ENCODE results near the gene ALOX15. TPM values are rescaled to one million over a fixed set of nuclear protein-coding genes. Genes with fewer than 3 reads are reported as not detected.
"Not testable (repeated sequence)": the region's sequence is repeated elsewhere in the genome, so short reads cannot be mapped to it uniquely, and the experiment has no call there.

Gene ALOX15
- total and polyA plus RNA-seq, 10 of the 15 experiments (the other 5 are each of a cell fraction or from before 2014, with no cell fraction given): 0.05 to 1.0 (median 0.24) TPM

GRCh38 chr17:4638766-4639165 is 2.7 kb downstream of the ALOX15 start:
- SMC1A ChIA-PET (ENCODE audit: uncharacterized antibody, unreplicated experiment); ATAC-seq; H3K36me3 ChIP-seq (ENCODE audit: control insufficient read depth in 2 of 2, insufficient read depth in 2 of 2, low read length in 1 of 2); H2AFZ ChIP-seq (ENCODE audit: control insufficient read depth, low read depth, low read length); H3K9me3 ChIP-seq (replicated peaks; ENCODE audit: control insufficient read depth, insufficient read depth, low read length); intact Hi-C loops (cut with micrococcal nuclease; ENCODE audit: unreplicated experiment); H4K20me1 ChIP-seq (ENCODE audit: control insufficient read depth, insufficient read depth); H3K9ac ChIP-seq (ENCODE audit: control insufficient read depth, insufficient read depth, low read length); H3K27ac ChIP-seq (ENCODE audit: control insufficient read depth, insufficient read depth); POLR2A ChIA-PET; in situ Hi-C loops (cut with MboI); RAD21 ChIA-PET (ENCODE audit: unreplicated experiment); BruUV-seq (replicated peaks); CTCF ChIA-PET; H3K79me2 ChIP-seq (ENCODE audit: control insufficient read depth, insufficient read depth, low read length); FAIRE-seq; DNase-seq (ENCODE audit: low read depth, low spot score); H3K4me3 ChIP-seq; H3K4me2 ChIP-seq (ENCODE audit: control insufficient read depth, insufficient read depth): not testable (repeated sequence)
- Histone ChIP-seq H3K4me1 (ENCODE audit: control insufficient read depth, insufficient read depth, low read length) (peaks cover 22% of the 10 kb centered on the region), H3K27me3 (replicated peaks in 1 of 2; ENCODE audit: control insufficient read depth in 2 of 2, insufficient read depth in 2 of 2, low read length in 1 of 2) (peaks cover 10 to 15% of the 10 kb centered on the region in 2 experiments; a peak in 3 of 4 replicates)
- WGBS (ENCODE audit: insufficient coverage, insufficient replicate concordance, low lambda C conversion rate, missing lambda C conversion rate): 27% methylated on average over 8 of the region's 8 CpGs

GRCh38 chr17:4636474-4637100 is 4.9 kb downstream of the ALOX15 start:
- Histone ChIP-seq H3K4me3 (no peak overlapping the region), H3K27me3 (replicated peaks in 1 of 2; ENCODE audit: control insufficient read depth in 2 of 2, insufficient read depth in 2 of 2, low read length in 1 of 2) (peaks cover 6 to 7% of the 10 kb centered on the region in 2 experiments; a peak in 3 of 4 replicates), H3K4me1 (ENCODE audit: control insufficient read depth, insufficient read depth, low read length) (peaks cover 22% of the 10 kb centered on the region), H3K9me3 (replicated peaks; ENCODE audit: control insufficient read depth, insufficient read depth, low read length) (no peaks in the 10 kb centered on the region), H3K4me2 (ENCODE audit: control insufficient read depth, insufficient read depth) (peak overlapping the region; percentile 19), H2AFZ (ENCODE audit: control insufficient read depth, low read depth, low read length) (no peak overlapping the region), H4K20me1 (ENCODE audit: control insufficient read depth, insufficient read depth) (no peaks in the 10 kb centered on the region), H3K27ac (ENCODE audit: control insufficient read depth, insufficient read depth) (no peak overlapping the region), H3K36me3 (ENCODE audit: control insufficient read depth in 2 of 2, insufficient read depth in 2 of 2, low read length in 1 of 2) (no peaks in the 10 kb centered on the region), H3K79me2 (ENCODE audit: control insufficient read depth, insufficient read depth, low read length) (no peaks in the 10 kb centered on the region), H3K9ac (ENCODE audit: control insufficient read depth, insufficient read depth, low read length) (no peak overlapping the region)
- 26% methylated on average over 12 of the region's 12 CpGs for WGBS (ENCODE audit: insufficient coverage, insufficient replicate concordance, low lambda C conversion rate, missing lambda C conversion rate)
- no peak for TF ChIP-seq MYC (IDR thresholded peaks at IDR 0.05; ENCODE audit: insufficient read depth, insufficient read length, insufficient replicate concordance, low read length, severe bottlenecking)
- TF ChIP-seq, protein P1, sequence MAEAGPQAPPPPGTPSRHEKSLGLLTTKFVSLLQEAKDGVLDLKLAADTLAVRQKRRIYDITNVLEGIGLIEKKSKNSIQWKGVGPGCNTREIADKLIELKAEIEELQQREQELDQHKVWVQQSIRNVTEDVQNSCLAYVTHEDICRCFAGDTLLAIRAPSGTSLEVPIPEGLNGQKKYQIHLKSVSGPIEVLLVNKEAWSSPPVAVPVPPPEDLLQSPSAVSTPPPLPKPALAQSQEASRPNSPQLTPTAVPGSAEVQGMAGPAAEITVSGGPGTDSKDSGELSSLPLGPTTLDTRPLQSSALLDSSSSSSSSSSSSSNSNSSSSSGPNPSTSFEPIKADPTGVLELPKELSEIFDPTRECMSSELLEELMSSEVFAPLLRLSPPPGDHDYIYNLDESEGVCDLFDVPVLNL (IDR thresholded peaks at IDR 0.05; ENCODE audit: low read depth, low read length): no peak
- no peak for TF ChIP-seq FOXM1 (IDR thresholded peaks at IDR 0.05; ENCODE audit: low read depth, low read length)
- TF ChIP-seq, protein P2, sequence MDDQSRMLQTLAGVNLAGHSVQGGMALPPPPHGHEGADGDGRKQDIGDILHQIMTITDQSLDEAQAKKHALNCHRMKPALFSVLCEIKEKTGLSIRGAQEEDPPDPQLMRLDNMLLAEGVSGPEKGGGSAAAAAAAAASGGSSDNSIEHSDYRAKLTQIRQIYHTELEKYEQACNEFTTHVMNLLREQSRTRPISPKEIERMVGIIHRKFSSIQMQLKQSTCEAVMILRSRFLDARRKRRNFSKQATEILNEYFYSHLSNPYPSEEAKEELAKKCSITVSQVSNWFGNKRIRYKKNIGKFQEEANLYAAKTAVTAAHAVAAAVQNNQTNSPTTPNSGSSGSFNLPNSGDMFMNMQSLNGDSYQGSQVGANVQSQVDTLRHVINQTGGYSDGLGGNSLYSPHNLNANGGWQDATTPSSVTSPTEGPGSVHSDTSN (IDR thresholded peaks at IDR 0.05; ENCODE audit: insufficient replicate concordance, low read depth, low read length): no peak
- no peak for TF ChIP-seq NFYA (IDR thresholded peaks at IDR 0.05; ENCODE audit: borderline replicate concordance, low read depth, low read length)
- no peak for TF ChIP-seq RELA (IDR thresholded peaks at IDR 0.05; ENCODE audit: borderline replicate concordance, partially characterized antibody)
- no peak for TF ChIP-seq JUND (IDR thresholded peaks at IDR 0.05; ENCODE audit: low read depth, low read length)
- TF ChIP-seq GATAD2B (conservative IDR thresholded peaks at IDR 0.05; ENCODE audit: low read depth): no peak
- no peak for TF ChIP-seq SMAD5 (IDR thresholded peaks at IDR 0.05; ENCODE audit: low read depth)
- no peak for TF ChIP-seq TCF12 (IDR thresholded peaks at IDR 0.05; ENCODE audit: low read depth, low read length)
- no peak for TF ChIP-seq ZNF24 (IDR thresholded peaks at IDR 0.05)
- SMC1A ChIA-PET (ENCODE audit: uncharacterized antibody, unreplicated experiment): interaction anchor here (1.2 to 1.3 kb wide), 2 partner anchors 10 to 266 kb away, joined by 4 to 5 read pairs; partner anchors contain the start of gene CHRNE
- ATAC-seq (no peak), DNase-seq (ENCODE audit: low read depth, low spot score) (no peak), FAIRE-seq (no peak)
- CTCF ChIA-PET: interaction anchor here (0.9 to 2.5 kb wide), 4 partner anchors 10 to 111 kb away, joined by 3 to 15 read pairs (median 7); no protein-coding TSS in a partner anchor
- RAD21 ChIA-PET (ENCODE audit: unreplicated experiment): interaction anchor here (0.9 to 1.4 kb wide), 2 partner anchors 11 to 70 kb away, joined by 4 read pairs; no protein-coding TSS in a partner anchor
- intact Hi-C loops (cut with micrococcal nuclease; ENCODE audit: unreplicated experiment) (no loop called here), in situ Hi-C loops (cut with MboI) (no loop called here)
- no TSS peak for BruUV-seq (replicated peaks)
- POLR2A ChIA-PET: interaction anchor here (0.6 kb wide), 1 partner anchor 1899 kb away, joined by 4 read pairs; no protein-coding TSS in a partner anchor
